ENCODE results near the gene ZDHHC14.
"Not testable (repeated sequence)": the region's sequence is repeated elsewhere in the genome, so short reads cannot be mapped to it uniquely, and the experiment has no call there.

ZDHHC14 gene

DNA sequence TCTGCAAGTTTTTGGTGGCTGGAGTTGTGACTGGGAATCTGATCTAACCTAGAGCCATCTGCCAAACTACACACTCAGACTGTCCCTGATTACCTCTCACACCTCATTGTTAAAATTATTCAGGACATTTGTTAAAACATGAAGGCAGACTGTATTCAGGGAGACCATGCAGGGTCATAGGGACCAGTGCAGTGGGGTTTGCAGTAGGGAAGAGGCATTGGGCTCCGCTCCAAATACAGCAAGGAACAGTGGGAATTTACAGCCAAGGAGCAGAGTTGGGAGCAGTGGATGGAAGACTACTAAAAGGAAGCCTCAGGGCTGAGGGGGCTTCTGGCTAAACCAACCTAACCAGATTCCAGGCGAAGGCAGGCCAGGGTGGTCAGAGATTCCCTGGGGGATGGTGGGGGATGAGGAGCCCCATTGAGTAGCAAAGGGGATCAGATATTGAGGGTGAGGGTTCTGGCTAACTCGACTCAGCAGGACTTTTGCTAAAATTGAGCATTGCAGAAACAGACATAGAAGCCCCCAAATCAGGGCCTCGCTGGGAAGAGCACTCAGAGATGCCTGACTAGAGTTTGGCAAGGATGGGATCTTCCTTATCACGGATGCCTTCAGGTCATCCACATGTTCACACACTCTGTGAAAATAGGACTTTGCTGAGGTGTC, 172.0 kb downstream of the ZDHHC14 start:
- DNase-seq (ENCODE audit: low read depth): no peak

GRCh38 chr6:157554747-157555146, 173.8 kb downstream of the ZDHHC14 start:
- DNase-seq (ENCODE audit: low read depth): no peak

DNA sequence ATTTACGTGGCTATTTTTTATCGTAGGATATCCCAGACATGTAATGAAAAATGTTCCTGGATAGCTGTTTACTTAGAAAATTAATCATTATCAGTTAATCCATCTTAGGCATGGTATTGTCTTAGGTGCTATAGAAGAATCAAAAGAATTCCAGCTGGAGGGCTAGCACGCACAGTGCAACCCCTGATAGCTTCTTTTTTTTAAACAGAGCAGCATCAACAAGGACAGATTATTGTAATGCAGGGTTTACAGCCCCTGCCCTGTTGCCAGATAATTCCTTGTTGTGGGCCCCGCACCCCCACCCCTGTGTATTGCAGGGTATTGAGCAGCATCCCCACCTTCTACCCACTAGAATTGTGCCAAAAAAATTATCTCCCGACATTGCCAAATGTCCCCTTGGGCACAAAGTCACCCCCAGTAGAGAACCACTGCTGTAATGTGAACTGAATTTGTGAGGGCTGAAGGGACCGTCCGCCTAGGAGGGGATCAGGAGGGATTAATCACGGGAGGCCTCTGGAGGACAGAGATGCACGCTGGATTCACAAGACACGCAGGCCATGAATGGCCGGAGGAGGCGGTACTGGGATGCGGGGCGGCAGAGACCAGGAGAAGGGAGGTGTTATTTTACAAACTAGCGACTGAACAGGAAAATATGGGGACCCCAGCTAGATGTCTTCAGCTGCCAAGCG, 174.6 kb downstream of the ZDHHC14 start:
- no peak for DNase-seq (ENCODE audit: low read depth)

DNA sequence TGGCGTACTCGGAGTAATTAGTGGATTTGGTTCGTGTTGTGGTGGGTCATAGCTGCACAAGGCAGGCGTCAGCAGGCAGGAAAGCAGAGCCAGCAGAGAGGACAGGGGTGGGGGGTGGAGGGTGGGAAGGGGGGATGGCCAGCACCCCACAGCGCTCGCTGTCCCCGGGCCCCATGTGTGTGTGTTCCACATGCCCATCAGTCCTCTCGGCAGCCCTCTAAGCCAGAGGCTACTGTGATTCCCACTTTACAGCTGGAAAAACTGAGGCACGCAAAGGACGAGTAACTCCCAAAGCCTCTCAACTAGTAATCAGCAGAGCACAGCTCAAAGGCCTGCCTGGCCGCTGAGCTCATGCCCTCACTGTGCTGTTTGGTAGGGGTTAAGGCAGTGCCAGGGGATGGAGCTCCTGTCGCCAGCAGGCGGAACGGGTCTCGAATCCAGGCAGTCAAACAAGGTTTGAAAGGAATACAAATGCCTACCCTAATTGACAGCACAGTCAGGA, 175.2 kb downstream of the ZDHHC14 start:
- no peak for DNase-seq (ENCODE audit: low read depth)

GRCh38 chr6:157556671-157557430, 175.9 kb downstream of the ZDHHC14 start:
- no peak for DNase-seq (ENCODE audit: low read depth)

- DNase-seq (ENCODE audit: low read depth): no peak
Measured at GRCh38 chr6:157557559-157557958, 176.6 kb downstream of the ZDHHC14 start.

DNA sequence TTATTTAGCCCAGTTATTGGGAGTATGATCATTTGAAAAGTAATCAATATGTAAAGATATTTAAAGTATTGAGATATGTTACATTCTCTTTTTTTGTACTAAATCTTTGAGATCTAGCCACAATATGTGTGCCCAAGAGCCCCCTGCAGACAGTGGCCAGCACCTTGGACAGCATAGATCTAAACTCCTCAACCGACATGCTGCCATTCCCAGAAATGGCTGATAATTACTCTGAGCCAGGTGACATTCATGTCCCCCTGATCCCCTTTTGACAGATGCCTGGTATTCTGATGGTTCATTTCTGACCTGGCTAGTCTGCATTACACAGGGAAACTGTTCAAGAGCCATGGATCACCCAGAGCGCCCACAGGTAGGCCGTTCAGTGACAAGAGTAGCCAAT, 177.1 kb downstream of the ZDHHC14 start:
- DNase-seq (ENCODE audit: low read depth): no peak

DNA sequence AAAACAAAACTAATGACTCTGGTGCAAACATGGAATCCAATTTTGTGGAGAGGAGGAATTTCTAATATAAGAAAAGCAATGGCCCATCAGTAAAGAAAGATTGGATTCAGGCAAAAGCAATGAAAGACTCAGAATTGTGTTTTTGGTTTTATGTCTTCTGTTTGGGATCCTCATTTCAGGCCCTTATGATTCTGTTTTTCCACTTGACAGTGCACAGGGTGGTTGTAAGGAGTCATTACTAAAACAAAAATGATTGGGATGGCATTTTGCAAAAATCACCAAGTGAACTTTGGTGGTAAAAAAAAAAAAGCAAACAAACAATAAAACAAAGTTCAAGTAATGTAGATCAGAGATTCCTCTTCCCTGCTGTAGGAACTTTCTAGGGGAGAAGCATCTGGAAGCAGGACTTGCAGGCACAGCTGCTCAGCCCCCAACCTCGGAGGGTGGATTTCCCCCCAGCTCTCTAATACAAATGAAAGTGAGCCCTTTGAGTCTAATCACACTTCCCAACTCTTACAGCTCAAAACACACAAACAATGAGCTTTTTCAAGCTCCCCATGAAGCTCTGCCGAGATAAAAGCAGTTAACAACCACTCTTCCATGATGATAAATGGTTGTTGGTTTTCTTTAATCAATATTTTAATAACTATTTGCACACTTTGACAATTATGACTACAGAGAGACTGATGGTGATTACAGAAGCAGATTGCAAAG, 177.7 kb downstream of the ZDHHC14 start:
- no peak for DNase-seq (ENCODE audit: low read depth)

DNA sequence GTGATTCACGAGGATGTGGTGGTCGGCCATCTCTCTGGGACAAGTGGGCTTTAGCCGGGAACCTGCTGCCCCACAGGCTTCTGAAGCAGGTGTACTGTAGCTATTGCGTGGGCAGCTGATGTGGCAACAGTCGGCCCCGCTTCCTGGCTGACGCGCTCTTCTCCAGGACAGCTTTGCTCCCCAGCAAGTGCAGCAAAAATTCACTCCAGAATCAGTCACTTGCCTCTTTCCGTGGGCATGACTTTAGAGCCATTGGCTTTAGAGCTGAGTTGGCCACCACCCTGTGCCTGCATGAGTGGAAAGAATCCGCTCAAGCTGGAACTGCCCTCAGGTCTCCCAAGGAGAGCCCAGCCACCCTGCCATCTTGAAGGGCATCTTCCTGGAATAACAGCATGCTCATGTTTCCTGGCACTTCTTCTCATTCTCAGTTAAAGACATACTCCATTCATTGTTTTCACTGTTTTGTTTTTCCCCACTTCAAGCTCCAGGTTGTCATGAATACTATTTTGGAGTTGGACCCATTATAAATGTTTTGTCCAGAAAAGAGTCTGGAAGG, 178.3 kb downstream of the ZDHHC14 start:
- DNase-seq (ENCODE audit: low read depth): no peak

GRCh38 chr6:157560063-157560462, 179.1 kb downstream of the ZDHHC14 start:
- not testable (repeated sequence) for DNase-seq (ENCODE audit: low read depth)

GRCh38 chr6:157560691-157561413, 179.9 kb downstream of the ZDHHC14 start:
- DNase-seq (ENCODE audit: low read depth): no peak

DNA sequence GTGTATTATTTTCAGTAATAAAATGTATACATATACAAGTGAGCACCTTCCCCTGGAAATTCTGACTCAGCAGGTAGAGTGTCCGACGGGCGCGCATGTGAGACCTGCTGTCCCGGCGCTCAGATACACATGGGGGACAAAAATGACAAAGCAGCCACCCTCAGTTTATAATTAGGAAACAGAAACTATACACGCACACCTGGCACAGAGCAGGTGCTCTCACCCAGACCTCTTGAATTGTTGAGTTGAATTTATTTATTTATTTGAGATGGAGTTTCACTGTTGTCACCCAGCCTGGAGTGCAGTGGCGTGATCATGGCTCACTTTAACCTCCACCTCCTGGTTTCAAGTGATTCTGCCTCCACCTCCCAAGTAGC, 180.4 kb downstream of the ZDHHC14 start:
- no peak for DNase-seq (ENCODE audit: low read depth)

- DNase-seq (ENCODE audit: low read depth): no peak
Measured at GRCh38 chr6:157561929-157562810, 181.2 kb downstream of the ZDHHC14 start.

- no peak for DNase-seq (ENCODE audit: low read depth)
Measured at GRCh38 chr6:157562997-157563396, 182.0 kb downstream of the ZDHHC14 start.

DNA sequence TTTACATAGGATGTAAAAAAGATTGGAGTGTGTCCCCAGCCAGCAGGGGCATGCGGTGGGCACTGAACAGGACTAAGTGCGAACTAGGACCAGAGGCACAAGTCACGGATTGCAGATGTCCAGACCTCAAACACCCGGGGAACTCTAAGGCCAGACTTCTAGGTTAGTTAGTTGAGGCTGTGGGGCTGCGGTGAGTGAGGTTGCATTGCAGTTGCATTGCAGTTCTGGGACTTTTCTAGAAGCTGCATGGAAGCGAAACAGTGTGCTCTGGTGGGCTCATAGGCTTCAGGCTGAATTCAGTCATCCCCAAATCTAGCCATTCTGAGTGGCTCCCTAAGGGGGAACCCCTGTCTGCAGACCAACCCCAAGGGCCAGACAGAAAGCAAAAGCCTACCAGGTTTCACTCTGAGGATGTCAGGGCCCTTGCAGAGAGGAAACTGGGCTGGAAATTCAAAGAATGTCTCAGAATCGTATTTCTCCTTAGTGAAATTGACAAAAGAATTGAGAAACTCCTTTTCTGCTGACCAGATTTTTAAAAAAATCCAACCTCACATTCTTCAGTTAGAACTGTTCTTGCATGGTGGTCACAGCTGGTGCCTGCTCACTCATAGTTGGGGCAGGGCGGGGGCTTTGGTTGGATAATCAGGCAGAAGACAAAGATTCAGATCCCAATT, 182.8 kb downstream of the ZDHHC14 start:
- no peak for DNase-seq (ENCODE audit: low read depth)

- DNase-seq (ENCODE audit: low read depth): no peak
Measured at GRCh38 chr6:157568702-157569101, 187.7 kb downstream of the ZDHHC14 start.

DNA sequence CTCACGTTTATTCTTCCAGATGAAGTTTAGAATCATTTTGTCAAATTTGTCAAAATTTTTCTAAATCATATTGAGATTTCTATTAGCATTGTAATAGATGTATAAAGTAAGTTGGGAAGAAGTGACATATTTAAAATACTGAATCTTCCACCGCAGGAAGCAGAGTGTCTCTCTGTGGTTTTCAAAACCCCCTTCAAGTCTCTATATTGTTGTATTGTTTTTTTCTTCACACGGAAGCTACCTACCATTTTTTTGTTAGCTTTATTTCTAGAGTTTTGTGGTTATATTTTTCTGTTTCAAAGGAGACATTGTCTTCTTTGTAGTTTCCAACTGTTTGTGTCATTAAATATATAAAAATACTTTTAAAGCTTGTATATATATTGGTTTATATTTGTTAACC, 188.6 kb downstream of the ZDHHC14 start:
- DNase-seq (ENCODE audit: low read depth): no peak

- DNase-seq (ENCODE audit: low read depth): no peak
Measured at GRCh38 chr6:157570104-157570503, 189.1 kb downstream of the ZDHHC14 start.

- DNase-seq (ENCODE audit: low read depth): no peak
Measured at GRCh38 chr6:157570752-157571151, 189.8 kb downstream of the ZDHHC14 start.

GRCh38 chr6:157571269-157571668, 190.3 kb downstream of the ZDHHC14 start:
- DNase-seq (ENCODE audit: low read depth): no peak
